GM10248 (cell line): ENCODE measurements around the gene SATB2.

Experiments used
- CTCF ChIA-PET: fragments of 300-600 bp; sonication (Branson Sonifier 250); formaldehyde crosslinking; extraction: SDS; loops from one replicate; lab custom pipeline; 2021; ENCODE audit warnings: antibody characterized with exemption; lab: Yijun Ruan, JAX
- POLR2A ChIA-PET: fragments of 350-650 bp; sonication (Branson Sonifier 250); formaldehyde crosslinking; extraction: SDS; loops from one replicate; lab custom pipeline; 2020; ENCODE audit warnings: antibody characterized with exemption; lab: Yijun Ruan, JAX
- DNase-seq: peaks from one replicate; pipeline ENCODE4 v3.0.0; 2012; ENCODE audit errors: extremely low spot score
- CTCF ChIP-seq: IDR thresholded peaks from 2 replicates; pipeline ENCODE4 v1.5.1; 2012; ENCODE audit warnings: mild to moderate bottlenecking, low read depth; ENCODE audit errors: extremely low read depth, missing control alignments, control extremely low read depth

Gene SATB2

GRCh38 chr2:199329466-199329865 lies 128.3 kb downstream of the SATB2 start:
- no peak for TF ChIP-seq CTCF
- ChIA-PET CTCF (no interaction called here), POLR2A (no interaction called here)
- DNase-seq: no peak

GRCh38 chr2:199329031-199329430 lies 128.7 kb downstream of the SATB2 start:
- DNase-seq: no peak
- TF ChIP-seq CTCF: no peak
- ChIA-PET CTCF (no interaction called here), POLR2A (no interaction called here)

GRCh38 chr2:199325881-199326280 lies 131.9 kb downstream of the SATB2 start:
- CTCF ChIA-PET: no interaction called here
- no peak for DNase-seq
- no peak for TF ChIP-seq CTCF
- POLR2A ChIA-PET: no interaction called here

DNA sequence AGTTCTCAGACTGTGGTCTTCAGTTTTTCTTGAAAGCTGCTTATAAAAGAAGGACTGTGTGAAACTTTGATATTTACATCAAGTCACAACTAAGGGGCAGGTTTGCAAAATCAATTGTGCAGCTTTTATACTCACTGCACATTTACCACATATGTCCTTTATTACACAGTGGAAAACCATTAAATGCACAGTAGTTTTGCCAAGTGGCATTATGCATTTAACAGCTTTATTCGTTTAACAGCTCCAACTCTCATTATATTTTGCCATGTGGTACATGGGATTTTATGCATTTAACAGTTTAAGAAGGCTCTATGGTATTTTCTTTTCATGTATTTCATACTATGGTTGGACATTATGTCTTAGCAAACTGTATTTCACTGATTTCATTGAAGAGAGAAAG lies 135.6 kb downstream of the SATB2 start:
- no peak for TF ChIP-seq CTCF
- no peak for DNase-seq
- ChIA-PET POLR2A (no interaction called here), CTCF (interaction anchor here (0.6 to 1.5 kb wide), 4 partner anchors 12 to 97 kb away, joined by 3 to 5 read pairs (median 3); no protein-coding TSS in a partner anchor)

DNA sequence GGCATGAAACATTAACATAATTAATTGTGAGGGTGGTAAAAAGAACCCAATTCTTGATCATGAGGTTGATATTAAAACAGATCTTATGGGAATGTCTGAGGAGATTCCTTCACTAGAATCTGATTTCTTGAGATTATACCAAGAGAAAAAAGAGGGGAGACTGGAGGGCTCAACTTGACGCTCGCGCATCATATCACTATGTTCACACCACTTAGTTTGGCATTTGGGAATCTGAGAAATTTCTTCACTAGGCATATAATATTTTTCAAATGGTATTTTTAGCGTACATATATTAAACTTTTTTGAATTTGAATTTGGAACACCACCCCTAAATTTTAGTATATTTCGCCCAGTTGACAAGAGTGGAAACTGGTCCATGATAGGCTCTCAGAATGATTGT lies 140.1 kb downstream of the SATB2 start:
- DNase-seq: no peak
- TF ChIP-seq CTCF: no peak
- ChIA-PET POLR2A (no interaction called here), CTCF (no interaction called here)

- ChIA-PET CTCF (no interaction called here), POLR2A (no interaction called here)
- TF ChIP-seq CTCF: no peak
- DNase-seq: no peak
Measured at GRCh38 chr2:199316851-199317250, 140.9 kb downstream of the SATB2 start.

- DNase-seq: no peak
Measured at GRCh38 chr2:199315299-199316179, 142.2 kb downstream of the SATB2 start.

More at GRCh38 chr2:199315299-199316179, 142.2 kb downstream of the SATB2 start:
- POLR2A ChIA-PET: no interaction called here
- CTCF ChIA-PET: interaction anchor here (1.0 kb wide), 1 partner anchor 23 kb away, joined by 3 read pairs; no protein-coding TSS in a partner anchor
- no peak for TF ChIP-seq CTCF
